Activated CD4-positive, alpha-beta T cell treated with anti-CD3 and anti-CD28 coated beads for 48 hours (primary cell): Measurements from ENCODE around the gene CCDC187.
"Not testable (repeated sequence)": the region's sequence is repeated elsewhere in the genome, so short reads cannot be mapped to it uniquely, and the experiment has no call there.

ENCODE experiments used
- DNase-seq: peaks from one replicate; pipeline ENCODE4 v3.0.0-alpha.2; 2020

CCDC187 gene

DNA sequence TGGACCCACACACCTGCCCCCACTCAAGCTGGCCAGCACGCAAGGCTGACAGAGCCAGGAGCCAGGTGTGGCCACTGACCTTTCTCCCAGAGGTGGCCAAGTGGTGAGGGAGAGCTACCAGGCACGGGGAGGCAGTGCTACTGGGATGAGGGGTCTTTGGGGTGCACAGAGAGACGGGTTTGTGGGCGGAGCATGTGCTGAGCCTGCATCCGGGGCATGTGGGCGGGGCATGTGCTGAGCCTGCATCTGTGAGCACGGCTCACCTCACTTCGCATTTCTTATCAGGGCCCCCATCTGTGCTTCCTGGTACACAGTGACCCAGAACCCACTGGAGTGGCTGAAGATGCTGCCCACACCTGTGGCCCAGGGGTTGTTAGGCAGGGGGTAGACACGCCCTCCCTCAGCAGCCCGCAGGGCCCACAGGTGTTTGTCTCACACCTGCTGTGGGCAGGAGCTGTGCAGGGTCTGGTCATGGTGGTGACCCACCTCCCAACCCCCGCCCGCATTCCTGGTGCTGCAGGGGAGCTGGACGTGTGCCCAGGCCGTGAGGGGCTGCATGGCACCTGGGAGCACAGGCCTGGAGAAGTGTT, 21.5 kb downstream of the CCDC187 start:
- peak; percentile 25 for DNase-seq

- no peak for DNase-seq
These were observed 22.2 kb downstream of the CCDC187 start for GRCh38 chr9:136281421-136282271.

DNA sequence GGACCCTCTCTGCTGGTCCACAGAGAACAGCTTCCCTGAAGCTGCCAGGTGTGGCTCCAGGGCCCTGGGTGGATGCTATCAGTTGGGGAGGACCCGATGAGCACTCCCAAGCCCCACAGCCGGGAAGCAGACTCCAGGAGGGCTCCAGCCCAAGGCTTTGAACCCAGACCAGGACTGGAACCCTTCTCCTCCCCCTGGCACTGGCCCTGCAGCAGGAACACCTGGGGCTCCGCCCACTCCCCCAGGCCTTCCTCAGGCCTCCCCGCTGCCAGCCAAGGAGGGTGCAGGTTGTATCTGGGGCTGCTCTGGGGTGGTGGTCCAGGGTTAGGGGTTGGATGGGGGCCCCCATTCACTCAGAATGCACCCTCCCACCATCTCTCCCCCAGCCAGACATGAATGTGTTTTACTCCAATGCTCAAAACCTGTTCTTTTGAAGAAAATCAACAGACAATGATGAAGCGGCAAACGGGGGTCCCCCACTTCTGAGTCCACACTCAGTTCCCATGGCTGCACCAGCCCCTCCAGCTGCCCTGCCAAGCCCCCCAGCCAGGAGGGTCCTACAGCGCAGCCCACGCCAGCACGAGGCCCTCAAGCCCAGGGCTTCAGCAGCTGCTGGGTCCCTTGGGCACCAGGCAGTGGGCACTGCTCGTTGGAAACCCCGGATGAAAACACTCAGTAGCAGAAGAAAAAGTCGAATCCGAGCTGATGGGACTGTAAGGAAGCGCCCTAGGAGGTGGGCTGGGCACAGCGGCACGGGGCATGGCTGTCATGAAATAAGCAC, 23.2 kb downstream of the CCDC187 start:
- DNase-seq = no peak

GRCh38 chr9:136279471-136279870, 24.4 kb downstream of the CCDC187 start:
- DNase-seq = no peak

- DNase-seq = no peak
These were observed 25.0 kb downstream of the CCDC187 start for GRCh38 chr9:136278894-136279293.

GRCh38 chr9:136278221-136278620, 25.7 kb downstream of the CCDC187 start:
- no peak for DNase-seq

DNA sequence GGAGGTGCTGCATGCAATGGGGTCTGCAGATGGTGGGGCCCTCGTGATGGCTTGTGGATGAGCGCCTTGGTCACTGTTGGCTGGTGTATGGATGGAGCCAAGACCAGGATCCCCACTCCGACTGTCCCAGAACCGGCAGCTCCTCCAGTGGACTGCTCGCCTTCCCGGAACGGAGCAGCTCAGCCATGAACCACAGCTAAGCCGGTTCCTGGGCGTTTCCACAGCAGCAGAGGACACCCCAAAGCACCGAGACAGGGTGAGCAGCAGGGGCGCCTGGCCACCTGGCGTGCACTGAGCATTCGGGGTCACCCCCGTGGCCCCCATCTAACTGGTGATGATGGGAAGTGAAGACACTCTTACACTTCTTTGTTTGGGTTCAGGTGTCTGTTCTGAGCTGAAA, 26.1 kb downstream of the CCDC187 start:
- no peak for DNase-seq

DNA sequence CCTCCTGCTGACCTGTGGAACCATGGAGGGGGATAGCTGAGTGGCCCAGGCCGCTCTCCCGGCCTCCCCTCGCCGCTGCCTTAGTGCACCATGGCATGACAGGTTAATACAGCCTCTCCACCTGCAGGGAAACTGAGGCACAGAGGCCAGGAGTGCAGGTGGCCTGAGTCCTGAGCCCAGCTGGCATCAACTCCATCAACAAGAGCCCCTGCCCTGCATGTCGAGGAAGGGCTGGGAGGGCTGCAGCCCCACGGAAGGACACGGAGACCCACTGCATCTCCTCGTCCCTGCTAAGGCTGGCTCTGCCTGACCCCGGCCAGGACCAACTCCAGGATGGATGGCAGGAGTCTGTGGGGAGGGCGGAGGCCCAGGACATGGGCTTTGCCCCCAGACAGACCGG, 27.2 kb downstream of the CCDC187 start:
- DNase-seq = no peak

GRCh38 chr9:136275655-136276429, 28.1 kb downstream of the CCDC187 start:
- DNase-seq = no peak

GRCh38 chr9:136274786-136275654, 28.9 kb downstream of the CCDC187 start:
- no peak for DNase-seq

DNA sequence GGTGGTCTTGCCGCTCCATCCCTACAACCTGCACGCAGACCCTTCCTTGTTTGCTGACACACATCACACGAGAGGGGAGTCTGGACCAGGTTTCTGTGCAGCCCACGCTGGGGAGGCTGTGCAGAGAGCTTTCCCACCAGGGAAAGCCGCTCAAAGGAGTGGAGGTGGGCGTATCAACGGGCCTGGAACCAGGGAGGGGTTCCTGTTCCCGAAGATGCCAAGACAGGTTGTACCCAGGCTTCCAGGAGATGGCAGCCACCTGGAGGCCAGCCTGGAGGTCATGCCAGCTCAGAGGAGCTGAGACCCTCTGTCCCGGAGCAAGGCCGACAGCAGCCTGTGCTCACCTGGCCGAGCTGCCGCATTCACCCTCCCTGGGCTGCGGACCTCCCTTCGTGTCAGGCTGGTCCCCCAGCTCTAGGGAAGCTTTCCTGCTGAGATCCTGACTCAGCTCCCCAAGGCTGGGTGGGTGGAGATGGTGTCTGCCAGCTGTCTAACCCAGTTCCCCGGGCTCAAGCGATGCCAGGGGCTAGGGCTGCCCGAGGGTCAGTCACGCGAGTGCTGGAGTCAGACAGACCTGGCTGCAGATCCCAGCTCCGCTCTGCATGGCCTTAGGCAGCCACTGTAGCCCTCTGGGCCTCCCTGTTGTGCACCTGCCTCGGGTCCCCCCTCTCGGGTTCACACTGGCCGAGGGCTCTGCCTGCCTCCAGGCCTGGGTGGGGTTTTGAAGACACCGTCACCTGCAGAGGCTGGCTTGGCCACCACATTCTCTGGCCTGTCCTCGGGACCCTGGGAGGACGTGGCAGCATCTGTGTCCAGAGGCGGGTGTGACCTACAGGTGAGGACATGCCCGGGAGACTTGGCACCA, 29.7 kb downstream of the CCDC187 start:
- no peak for DNase-seq

- DNase-seq = no peak
These were observed 30.5 kb downstream of the CCDC187 start for GRCh38 chr9:136273244-136273865.

- no peak for DNase-seq
These were observed 33.7 kb downstream of the CCDC187 start for GRCh38 chr9:136270173-136270705.

DNA sequence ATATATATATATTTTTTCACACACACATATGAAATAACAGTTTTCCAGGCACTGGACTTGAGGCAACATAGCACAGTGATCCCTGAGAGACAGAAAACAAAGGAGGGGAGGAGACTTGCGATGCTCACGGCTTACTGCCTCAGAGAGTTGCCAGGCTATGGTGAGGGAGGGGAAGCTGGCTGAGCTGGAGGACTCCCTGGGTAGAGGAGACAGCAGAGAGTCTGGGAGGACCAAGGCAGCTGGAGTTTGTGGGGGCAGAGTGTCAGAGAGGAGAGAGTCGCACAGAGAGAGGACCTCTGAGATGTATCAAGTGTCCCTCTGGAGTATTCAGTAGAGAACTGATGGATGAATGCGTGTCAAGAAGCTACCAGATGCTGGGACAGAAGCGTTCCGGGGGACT, 35.2 kb downstream of the CCDC187 start:
- DNase-seq = no peak

DNA sequence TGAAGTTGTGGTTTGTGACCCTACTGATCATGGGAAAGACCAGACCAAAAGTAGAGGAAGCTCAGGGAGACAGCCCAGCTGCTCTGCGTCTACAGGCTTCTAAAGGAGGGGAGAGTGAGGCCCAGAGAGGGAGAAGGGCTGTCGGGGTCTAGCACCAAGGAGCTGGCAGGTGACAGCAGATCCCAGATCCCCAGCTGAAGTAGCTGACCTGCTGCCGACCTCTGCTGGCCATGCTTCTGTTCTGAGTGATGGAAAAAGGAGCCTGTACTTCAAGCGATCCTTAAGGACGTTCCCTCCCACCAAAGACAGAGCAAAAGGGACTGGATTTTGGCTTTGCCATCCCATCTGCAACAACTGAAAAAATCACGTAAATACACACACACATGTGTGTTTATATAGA, 35.6 kb downstream of the CCDC187 start:
- DNase-seq = no peak

DNA sequence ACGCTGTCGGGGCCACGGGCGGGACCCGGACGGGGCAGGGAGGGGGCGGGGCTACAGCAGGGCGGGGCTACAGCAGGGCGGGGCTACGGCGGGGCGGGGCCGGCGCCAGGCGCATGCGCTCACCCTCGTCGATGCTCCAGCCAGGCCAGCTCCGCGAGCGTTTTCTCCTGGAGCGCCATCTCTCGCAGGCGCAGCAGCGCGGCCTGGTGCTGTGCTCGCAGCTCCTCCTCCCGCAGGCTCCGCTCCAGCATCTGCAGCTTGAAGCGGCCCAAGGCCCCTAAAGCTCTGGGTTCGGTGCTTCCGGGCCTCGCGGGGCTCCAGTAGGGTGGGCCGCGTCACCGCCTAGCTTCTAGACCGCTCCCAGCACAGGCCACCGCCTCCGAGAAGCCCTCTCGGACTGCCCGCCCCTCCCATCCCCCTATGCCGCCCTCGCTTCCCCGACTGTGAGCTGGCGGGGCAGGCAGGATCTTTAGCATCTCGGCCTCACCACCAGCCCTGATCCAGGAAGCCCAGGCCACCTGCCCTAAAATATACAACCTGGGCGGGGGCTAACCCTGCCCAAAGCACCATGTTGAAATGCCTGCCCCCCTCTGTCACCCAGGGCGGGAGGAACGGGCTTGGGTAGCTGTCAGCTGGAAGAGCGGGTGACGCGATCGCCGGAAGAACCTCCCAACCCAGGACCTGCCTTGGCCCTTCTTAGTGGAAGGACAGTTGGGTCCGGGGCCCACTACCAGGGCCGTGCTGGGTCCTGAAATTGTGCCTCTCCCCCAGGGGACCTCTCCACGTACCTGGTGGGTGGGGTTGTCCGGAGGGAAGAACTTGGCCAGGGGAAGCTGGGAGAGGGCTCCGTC, 36.4 kb downstream of the CCDC187 start:
- DNase-seq = peak; percentile 89

GRCh38 chr9:136266641-136267040, 37.3 kb downstream of the CCDC187 start:
- not testable (repeated sequence) for DNase-seq

- no peak for DNase-seq
These were observed 38.1 kb downstream of the CCDC187 start for GRCh38 chr9:136265561-136266355.
